GM19455 (cell line): ENCODE measurements around the gene ZNF277.

Experiments
- ATAC-seq: cut with Tn5 transposase; IDR thresholded peaks from one replicate; pipeline ENCODE4 v1.9.1; 2021; ENCODE audit not compliant: unreplicated experiment

ZNF277 gene

GRCh38 chr7:112346381-112347060 is 140.0 kb downstream of the ZNF277 start:
- ATAC-seq: no peak

- no peak for ATAC-seq
These were observed 140.6 kb downstream of the ZNF277 start for GRCh38 chr7:112347088-112347487.

GRCh38 chr7:112350585-112350984 is 144.1 kb downstream of the ZNF277 start:
- ATAC-seq: no peak

- ATAC-seq: no peak
These were observed 150.1 kb downstream of the ZNF277 start for GRCh38 chr7:112356596-112356995.

GRCh38 chr7:112357136-112357535 is 150.6 kb downstream of the ZNF277 start:
- no peak for ATAC-seq

- ATAC-seq: no peak
These were observed 152.0 kb downstream of the ZNF277 start for GRCh38 chr7:112358513-112358912.

- ATAC-seq: no peak
These were observed 152.6 kb downstream of the ZNF277 start for GRCh38 chr7:112359086-112359485.

GRCh38 chr7:112360681-112361080 is 154.2 kb downstream of the ZNF277 start:
- ATAC-seq: no peak

- ATAC-seq: no peak
These were observed 154.7 kb downstream of the ZNF277 start for GRCh38 chr7:112361154-112361553.

- ATAC-seq: no peak
These were observed 155.7 kb downstream of the ZNF277 start for GRCh38 chr7:112362053-112362650.

GRCh38 chr7:112362731-112363131 is 156.2 kb downstream of the ZNF277 start:
- no peak for ATAC-seq

GRCh38 chr7:112364388-112364787 is 157.9 kb downstream of the ZNF277 start:
- ATAC-seq: no peak

- ATAC-seq: no peak
These were observed 159.1 kb downstream of the ZNF277 start for GRCh38 chr7:112365551-112365950.

GRCh38 chr7:112366886-112367285 is 160.4 kb downstream of the ZNF277 start:
- ATAC-seq: no peak

GRCh38 chr7:112370436-112370835 is 163.9 kb downstream of the ZNF277 start:
- ATAC-seq: no peak

GRCh38 chr7:112371701-112372100 is 165.2 kb downstream of the ZNF277 start:
- no peak for ATAC-seq

- ATAC-seq: no peak
These were observed 165.6 kb downstream of the ZNF277 start for GRCh38 chr7:112372101-112372500.

GRCh38 chr7:112377593-112377992 is 171.1 kb downstream of the ZNF277 start:
- ATAC-seq: no peak

GRCh38 chr7:112381311-112382091 is 175.0 kb downstream of the ZNF277 start:
- no peak for ATAC-seq

- no peak for ATAC-seq
These were observed 177.3 kb downstream of the ZNF277 start for GRCh38 chr7:112383671-112384417.

GRCh38 chr7:112385516-112385915 is 179.0 kb downstream of the ZNF277 start:
- ATAC-seq: no peak
